Esophagus squamous epithelium (tissue), 5 donors: ENCODE results near the gene SORL1. TPM values are rescaled to one million over a fixed set of nuclear protein-coding genes. Genes with fewer than 3 reads are reported as not detected.

Source experiments
- DNase-seq: peaks from one replicate; lab custom pipeline; 2025; lab: John Stamatoyannopoulos, UW
- H3K27ac ChIP-seq, 4 donors: fragments of 200-600 bp; sonication (generic); one replicate each; pipeline ENCODE4 v1.5.1; 2016 to 2019; ENCODE audit warnings: mild to moderate bottlenecking in 1 of 4
- H3K27me3 ChIP-seq, 4 donors: fragments of 200-600 bp; sonication (generic); 1 replicate in 3 of 4; 2 replicates in 1 of 4; pipeline versions ENCODE4 v1.5.1 to v1.6.0; 2017 to 2021; ENCODE audit warnings: antibody characterized with exemption in 1 of 4
- H3K36me3 ChIP-seq, 3 donors: fragments of 200-600 bp; sonication (generic); one replicate each; pipeline ENCODE4 v1.5.1; 2016 to 2019
- H3K4me1 ChIP-seq, 3 donors: fragments of 200-600 bp; sonication (generic); one replicate each; pipeline ENCODE4 v1.5.1; 2017 to 2019
- H3K4me3 ChIP-seq, 4 donors: fragments of 200-600 bp; sonication (generic); 1 replicate in 3 of 4; 2 replicates in 1 of 4; pipeline ENCODE4 v1.5.1; 2016 to 2019; ENCODE audit warnings: mild to moderate bottlenecking in 2 of 4, moderate library complexity in 1 of 4
- H3K9me3 ChIP-seq, 3 donors: fragments of 200-600 bp; sonication (generic); one replicate each; pipeline ENCODE4 v1.5.1; 2016 to 2019
- CTCF ChIP-seq, 6 experiments: fragments of 450-650 bp in 4 of 6; fragments of 200-600 bp in 2 of 6; sonication (generic) in 2 of 6; IDR thresholded peaks; one replicate each; pipeline ENCODE4 v1.5.1; 2016 to 2019; ENCODE audit warnings: antibody characterized with exemption in 6 of 6, mild to moderate bottlenecking in 4 of 6, moderate library complexity in 4 of 6
- POLR2A ChIP-seq, 4 donors: fragments of 450-650 bp; IDR thresholded peaks; one replicate each; pipeline ENCODE4 v1.6.1; 2017; ENCODE audit warnings: antibody characterized with exemption in 4 of 4, mild to moderate bottlenecking in 4 of 4, moderate library complexity in 3 of 4
- WGBS, 2 donors: methylation state at CpG; one replicate each; pipeline ENCODE4 v1.1.5; 2018; 5-methylcytosine and 5-hydroxymethylcytosine counted together
- intact Hi-C: fragments of 100-400 bp; cut with DNase I; formaldehyde crosslinking; loops from one replicate; pipeline ENCODE4 v1.15.0; 2022
- total RNA-seq, 4 donors: library from RNA; depleted of rRNA; stranded (reverse); fragments of >200 nt; gene quantifications; one replicate each; pipeline ENCODE4 v1.1.0, GENCODE V29; 2016
- donor health status: DM: yes; HTN: yes; CAD: no.

Gene SORL1
- total RNA-seq, 4 donors from 2014 or later: 6.8 to 19.9 (median 16.3) TPM

GRCh38 chr11:121570453-121570852 lies 118.3 kb downstream of the SORL1 start:
- WGBS, 2 donors: 88 to 92% methylated on average over 3 of the region's 3 CpGs
- Histone ChIP-seq H3K9me3 (no peaks in the 10 kb centered on the region), H3K36me3 (peaks cover 0 to 68% (median 0%) of the 10 kb centered on the region in 3 donors), H3K27me3 (no peaks in the 10 kb centered on the region), H3K4me3 (no peak overlapping the region), H3K27ac (no peak overlapping the region), H3K4me1 (peaks cover 0 to under 1% (median 0%) of the 10 kb centered on the region in 3 donors)
- intact Hi-C loops: no loop called here
- TF ChIP-seq POLR2A (IDR thresholded peaks at IDR 0.05) (no peak), CTCF (IDR thresholded peaks at IDR 0.05) (no peak)
- no peak for DNase-seq

DNA sequence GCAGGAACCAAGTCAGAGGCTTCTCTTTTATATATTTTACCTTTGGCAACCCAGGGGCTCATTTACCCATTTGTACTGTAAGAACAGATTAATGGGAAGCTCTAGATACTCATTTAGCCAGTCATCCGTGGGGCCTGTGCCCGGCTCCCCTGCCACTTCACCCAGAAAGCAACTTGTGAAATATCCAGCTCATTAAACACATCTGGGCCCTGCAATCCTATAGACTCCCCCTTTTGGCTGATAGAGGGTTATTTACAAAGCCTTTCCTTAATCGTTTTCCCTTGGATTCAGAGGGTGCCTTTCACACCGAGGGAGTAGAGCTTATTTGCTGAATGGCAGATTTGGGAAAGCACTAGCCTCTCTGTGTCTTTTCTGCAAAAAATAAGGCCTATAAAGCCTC lies 119.4 kb downstream of the SORL1 start:
- 60 to 68% methylated on average over 4 of the region's 4 CpGs for WGBS, 2 donors
- TF ChIP-seq POLR2A (IDR thresholded peaks at IDR 0.05): no peak
- TF ChIP-seq CTCF (IDR thresholded peaks at IDR 0.05): no peak

DNA sequence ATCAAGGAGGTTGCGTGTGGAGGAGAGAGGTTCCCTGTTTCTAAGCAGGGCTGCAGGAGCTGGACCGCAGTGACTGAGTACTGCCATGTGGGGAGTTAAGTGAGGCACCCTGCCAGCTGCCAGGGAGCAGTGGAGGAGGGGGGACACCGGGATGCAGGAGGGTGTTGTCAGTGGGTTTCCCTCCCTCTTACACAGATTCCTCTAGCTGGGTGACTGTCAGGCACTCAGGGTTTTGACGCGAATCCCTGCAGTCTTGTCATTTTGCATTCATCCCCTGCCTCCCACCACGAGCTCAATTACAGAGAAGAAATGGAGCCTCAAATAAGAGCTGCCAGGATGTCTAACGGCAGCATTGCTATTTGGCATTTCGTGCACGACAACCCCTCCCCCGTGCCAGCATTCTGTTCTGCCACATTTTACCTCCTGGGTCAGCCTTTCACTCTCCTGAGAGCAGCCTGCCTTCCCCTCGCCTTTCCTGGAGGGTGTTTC lies 120.5 kb downstream of the SORL1 start:
- TF ChIP-seq CTCF (IDR thresholded peaks at IDR 0.05) (no peak), POLR2A (IDR thresholded peaks at IDR 0.05) (no peak)
- no peaks in the 10 kb centered on the region for H3K9me3 ChIP-seq
- peaks cover 0 to 62% (median 0%) of the 10 kb centered on the region in 3 donors for H3K36me3 ChIP-seq
- no peaks in the 10 kb centered on the region for H3K27me3 ChIP-seq
- intact Hi-C loops: no loop called here
- WGBS, 2 donors: 59 to 66% methylated on average over 5 to 10 of the region's 11 CpGs
- no peak for DNase-seq
- no peak overlapping the region for H3K4me3 ChIP-seq
- peaks cover 0 to 18% (median 0%) of the 10 kb centered on the region in 3 donors for H3K4me1 ChIP-seq
- H3K27ac ChIP-seq: no peak overlapping the region

More for the DNA sequence above, 119.4 kb downstream of the SORL1 start:
- no peak overlapping the region for H3K4me3 ChIP-seq
- no peak for DNase-seq
- peaks cover 0 to 11% (median 0%) of the 10 kb centered on the region in 3 donors for H3K4me1 ChIP-seq
- H3K27ac ChIP-seq: no peak overlapping the region
- H3K27me3 ChIP-seq: no peaks in the 10 kb centered on the region
- no peaks in the 10 kb centered on the region for H3K9me3 ChIP-seq
- intact Hi-C loops: no loop called here
- peaks cover 0 to 62% (median 0%) of the 10 kb centered on the region in 3 donors for H3K36me3 ChIP-seq

GRCh38 chr11:121574801-121575200 lies 122.7 kb downstream of the SORL1 start:
- peaks cover 0 to 31% (median 0%) of the 10 kb centered on the region in 3 donors for H3K4me1 ChIP-seq
- H3K9me3 ChIP-seq: no peaks in the 10 kb centered on the region
- intact Hi-C loops: no loop called here
- TF ChIP-seq POLR2A (IDR thresholded peaks at IDR 0.05): no peak
- no peak for TF ChIP-seq CTCF (IDR thresholded peaks at IDR 0.05)
- no peaks in the 10 kb centered on the region for H3K27me3 ChIP-seq
- H3K27ac ChIP-seq: no peak overlapping the region
- peaks cover 0 to 68% (median 0%) of the 10 kb centered on the region in 3 donors for H3K36me3 ChIP-seq
- no peak overlapping the region for H3K4me3 ChIP-seq
- no peak for DNase-seq

DNA sequence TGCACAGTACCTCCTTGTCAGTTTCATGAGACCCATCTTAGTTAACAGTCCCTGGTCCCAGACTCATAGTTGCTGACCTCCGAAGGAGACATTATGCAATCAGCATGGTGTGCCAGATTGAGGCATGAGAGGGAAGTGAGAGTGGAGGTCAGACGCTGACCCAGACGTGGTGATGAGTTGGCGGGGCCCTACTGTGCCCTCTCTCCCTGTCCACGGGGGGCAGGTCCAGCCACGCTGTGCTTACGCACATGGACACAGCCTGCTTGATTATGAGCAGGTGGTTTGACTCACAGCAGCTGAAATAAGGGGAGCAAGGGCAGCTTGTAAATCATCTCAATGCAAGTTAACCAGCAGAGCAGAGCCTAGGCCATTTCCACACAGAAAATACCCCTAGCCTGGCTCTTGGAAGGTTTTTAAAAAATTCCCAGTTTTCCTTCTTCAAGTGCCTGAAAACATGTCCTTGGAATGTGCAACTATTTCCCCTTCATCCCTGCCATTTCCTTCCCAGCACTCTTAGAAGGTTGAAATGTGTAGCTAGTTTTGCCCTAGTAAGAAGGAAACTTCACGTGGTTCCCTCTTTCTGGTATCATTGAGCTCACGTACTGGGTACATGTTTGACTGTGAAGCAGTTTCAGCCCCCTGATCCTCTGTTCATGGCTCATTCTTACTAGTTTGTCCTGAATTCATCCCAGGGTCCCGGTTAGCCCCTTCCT lies 123.3 kb downstream of the SORL1 start:
- H3K4me3 ChIP-seq: no peak overlapping the region
- intact Hi-C loops: no loop called here
- H3K36me3 ChIP-seq: peaks cover 0 to 66% (median 0%) of the 10 kb centered on the region in 3 donors
- peak overlapping the region in 2 of 4 donors; percentile 17 to 39 for H3K27ac ChIP-seq
- H3K4me1 ChIP-seq: peaks cover 0 to 31% (median 0%) of the 10 kb centered on the region in 3 donors
- DNase-seq: no peak
- WGBS, 2 donors: 60 to 75% methylated on average over 8 to 9 of the region's 10 CpGs
- H3K27me3 ChIP-seq: no peaks in the 10 kb centered on the region
- H3K9me3 ChIP-seq: no peaks in the 10 kb centered on the region
- no peak for TF ChIP-seq CTCF (IDR thresholded peaks at IDR 0.05)
- TF ChIP-seq POLR2A (IDR thresholded peaks at IDR 0.05): no peak
